Thoracic aorta endothelial cell (primary cell): ENCODE data around the gene MED28. TPM values are rescaled to one million over a fixed set of nuclear protein-coding genes. Genes with fewer than 3 reads are reported as not detected.

Experiments used
- total RNA-seq: library from RNA; depleted of rRNA; stranded (reverse); fragments of >200 nt; gene quantifications from 2 replicates; pipeline ENCODE4 v1.2.3, GENCODE V29; 2012

The MED28 gene
- 16.5 and 20.6 TPM in 2 replicates for total RNA-seq

DNA sequence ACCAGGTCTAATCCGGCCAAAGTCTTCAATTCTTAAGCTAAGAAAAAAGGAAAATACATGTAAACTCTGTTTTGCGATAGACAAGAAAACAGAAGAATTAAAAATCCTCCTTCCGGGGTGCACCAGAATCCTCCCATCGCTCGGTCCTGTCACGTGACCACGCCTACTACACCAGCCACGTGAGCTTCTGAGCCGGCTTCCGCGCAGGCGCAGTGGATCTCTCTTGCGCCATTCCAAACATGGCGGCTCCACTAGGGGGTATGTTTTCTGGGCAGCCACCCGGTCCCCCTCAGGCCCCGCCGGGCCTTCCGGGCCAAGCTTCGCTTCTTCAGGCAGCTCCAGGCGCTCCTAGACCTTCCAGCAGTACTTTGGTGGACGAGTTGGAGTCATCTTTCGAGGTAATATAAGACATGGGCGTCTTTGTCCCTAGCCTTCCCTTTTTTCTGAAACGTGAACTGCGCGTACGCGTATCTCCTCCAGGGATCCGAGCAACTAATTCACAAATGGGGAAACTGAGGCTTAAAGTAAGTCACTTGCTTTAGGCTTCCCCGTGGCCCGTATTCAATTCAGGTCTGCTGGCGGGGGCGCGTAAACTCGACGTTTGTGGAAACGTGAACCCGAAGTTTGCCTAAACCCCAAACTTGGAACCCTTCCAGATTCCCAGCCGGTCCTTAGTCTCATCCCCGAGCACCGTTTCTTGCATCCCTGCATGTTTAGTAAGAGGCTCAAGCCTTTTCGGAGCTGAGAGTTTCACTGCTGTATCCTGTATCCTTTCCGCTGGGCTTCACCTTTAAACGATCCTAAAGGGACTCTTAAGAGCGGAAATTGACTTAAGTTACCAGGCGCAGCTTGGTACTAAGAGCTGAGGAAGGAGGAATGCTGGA lies at the start of gene MED28:
Gene MED28 (plus strand): TSS at position 226 of the 884 bp plus-strand sequence. CDS start 14 bp downstream, at position 240.

GRCh38 chr4:17576932-17577664 lies 37.3 kb upstream of the MED28 start, which contains the start of gene LAP3:
TSS of gene LAP3 (plus strand) at chr4:17577198. CDS start at chr4:17577466, 268 bp downstream.

Other genes starting within 250 kb of the MED28 start
- 15.2 and 21.3 TPM in 2 replicates for gene QDPR, start 102.6 kb upstream of the MED28 start, total RNA-seq
- not detected in 2 replicates for gene CLRN2, start 99.5 kb upstream of the MED28 start, total RNA-seq
- gene LAP3, start 37.4 kb upstream of the MED28 start, total RNA-seq, result 106 and 170 TPM in 2 replicates
- gene FAM184B, start 167.0 kb downstream of the MED28 start, total RNA-seq, result under 0.01 TPM in 1 of 2 replicates, not detected in the other
- gene DCAF16, start 196.1 kb downstream of the MED28 start, total RNA-seq, result 27.4 and 33.3 TPM in 2 replicates
- gene NCAPG, start 196.3 kb downstream of the MED28 start, total RNA-seq, result 104 and 139 TPM in 2 replicates